Gastroesophageal sphincter (tissue), 4 donors: Measurements from ENCODE around the gene ATF6. TPM values are rescaled to one million over a fixed set of nuclear protein-coding genes. Genes with fewer than 3 reads are reported as not detected.
"Not testable (repeated sequence)": the region's sequence is repeated elsewhere in the genome, so short reads cannot be mapped to it uniquely, and the experiment has no call there.

Experiments used
- ATAC-seq: fragments of 150-250 bp; one replicate; pipeline ENCODE4 v1.9.1; 2016; ENCODE audit warnings: mild to moderate bottlenecking, moderate library complexity
- H3K27ac ChIP-seq, 4 donors: fragments of 200-600 bp; sonication (generic) in 3 of 4; 1 replicate in 3 of 4; 2 replicates in 1 of 4; pipeline ENCODE4 v1.5.1; 2016 to 2019
- H3K27me3 ChIP-seq: fragments of 200-600 bp; sonication (generic); one replicate; pipeline ENCODE4 v1.5.1; 2019
- H3K36me3 ChIP-seq, 2 donors: fragments of 200-600 bp; sonication (generic); one replicate each; pipeline ENCODE4 v1.5.1; 2019; ENCODE audit warnings: control low read depth in 1 of 2
- H3K4me1 ChIP-seq, 3 donors: fragments of 200-600 bp; sonication (generic); 1 replicate in 2 of 3; 2 replicates in 1 of 3; pipeline ENCODE4 v1.5.1; 2016 to 2019; ENCODE audit warnings: control low read depth in 2 of 3
- H3K4me3 ChIP-seq, 2 donors: fragments of 200-600 bp; sonication (generic); one replicate each; pipeline ENCODE4 v1.5.1; 2019; ENCODE audit warnings: mild to moderate bottlenecking in 1 of 2, moderate library complexity in 1 of 2
- H3K9me3 ChIP-seq, 3 donors: fragments of 200-600 bp; sonication (generic); one replicate each; pipeline ENCODE4 v1.5.1; 2017 to 2019; ENCODE audit warnings: control low read depth in 2 of 3
- EP300 ChIP-seq: sonication (generic); formaldehyde crosslinking; IDR thresholded peaks from one replicate; pipeline ENCODE4 v1.6.1; 2017; ENCODE audit warnings: antibody characterized with exemption, mild to moderate bottlenecking
- POLR2A ChIP-seq, 2 donors: fragments of 450-650 bp; IDR thresholded peaks; one replicate each; pipeline ENCODE4 v1.6.1; 2017; ENCODE audit warnings: antibody characterized with exemption in 2 of 2, mild to moderate bottlenecking in 2 of 2, moderate library complexity in 1 of 2
- POLR2AphosphoS5 ChIP-seq: sonication (generic); formaldehyde crosslinking; IDR thresholded peaks from one replicate; pipeline ENCODE4 v1.6.1; 2017; ENCODE audit warnings: antibody characterized with exemption
- WGBS, 2 donors: methylation state at CpG; one replicate each; pipeline ENCODE4 v1.1.5; 2018; ENCODE audit warnings: low coverage in 1 of 2; 5-methylcytosine and 5-hydroxymethylcytosine counted together
- total RNA-seq, 4 donors: library from RNA; depleted of rRNA; stranded (reverse); fragments of >200 nt; gene quantifications; one replicate each; pipeline ENCODE4 v1.1.0, GENCODE V29; 2016
- TF ChIP-seq, protein P1 (sequence below), 4 experiments: fragments of 200-600 bp in 2 of 4; fragments of 450-650 bp in 2 of 4; sonication (generic) in 1 of 4; IDR thresholded peaks; one replicate each; pipeline ENCODE4 v1.5.1; 2017 to 2019; ENCODE audit warnings: antibody characterized with exemption in 4 of 4, mild to moderate bottlenecking in 2 of 4, moderate library complexity in 2 of 4

ATF6 gene
- total RNA-seq, 4 donors from 2014 or later, result 28.6 to 32.4 (median 29.7) TPM

- TF ChIP-seq POLR2AphosphoS5, result no peak
- TF ChIP-seq, protein P1, sequence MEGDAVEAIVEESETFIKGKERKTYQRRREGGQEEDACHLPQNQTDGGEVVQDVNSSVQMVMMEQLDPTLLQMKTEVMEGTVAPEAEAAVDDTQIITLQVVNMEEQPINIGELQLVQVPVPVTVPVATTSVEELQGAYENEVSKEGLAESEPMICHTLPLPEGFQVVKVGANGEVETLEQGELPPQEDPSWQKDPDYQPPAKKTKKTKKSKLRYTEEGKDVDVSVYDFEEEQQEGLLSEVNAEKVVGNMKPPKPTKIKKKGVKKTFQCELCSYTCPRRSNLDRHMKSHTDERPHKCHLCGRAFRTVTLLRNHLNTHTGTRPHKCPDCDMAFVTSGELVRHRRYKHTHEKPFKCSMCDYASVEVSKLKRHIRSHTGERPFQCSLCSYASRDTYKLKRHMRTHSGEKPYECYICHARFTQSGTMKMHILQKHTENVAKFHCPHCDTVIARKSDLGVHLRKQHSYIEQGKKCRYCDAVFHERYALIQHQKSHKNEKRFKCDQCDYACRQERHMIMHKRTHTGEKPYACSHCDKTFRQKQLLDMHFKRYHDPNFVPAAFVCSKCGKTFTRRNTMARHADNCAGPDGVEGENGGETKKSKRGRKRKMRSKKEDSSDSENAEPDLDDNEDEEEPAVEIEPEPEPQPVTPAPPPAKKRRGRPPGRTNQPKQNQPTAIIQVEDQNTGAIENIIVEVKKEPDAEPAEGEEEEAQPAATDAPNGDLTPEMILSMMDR (IDR thresholded peaks at IDR 0.05), result peak in 1 of 4 experiments; percentile 41
- 63 to 91% methylated on average over 6 to 7 of the region's 7 CpGs for WGBS, 2 donors
- H3K4me3 ChIP-seq, result no peak overlapping the region
- no peaks in the 10 kb centered on the region for H3K27me3 ChIP-seq
- H3K9me3 ChIP-seq, result no peaks in the 10 kb centered on the region
- H3K4me1 ChIP-seq, result peaks cover 0 to 24% (median 10%) of the 10 kb centered on the region in 3 donors
- ATAC-seq, result no peak
- peaks cover 0 to 10% of the 10 kb centered on the region in 2 donors for H3K36me3 ChIP-seq
- H3K27ac ChIP-seq, result no peak overlapping the region
Observed at GRCh38 chr1:161763522-161764098, 2.5 kb upstream of the ATF6 start.

- WGBS, 2 donors, result 96 to 97% methylated on average over 5 of the region's 5 CpGs
- Histone ChIP-seq H3K27ac (no peak overlapping the region), H3K9me3 (no peaks in the 10 kb centered on the region), H3K4me3 (no peak overlapping the region), H3K36me3 (no peaks in the 10 kb centered on the region), H3K4me1 (peaks cover 0 to 59% (median 14%) of the 10 kb centered on the region in 3 donors), H3K27me3 (no peaks in the 10 kb centered on the region)
- ATAC-seq, result no peak
- TF ChIP-seq EP300, result no peak
- TF ChIP-seq, protein P1 (IDR thresholded peaks at IDR 0.05), result no peak
- no peak for TF ChIP-seq POLR2A (IDR thresholded peaks at IDR 0.05)
- TF ChIP-seq POLR2AphosphoS5, result no peak
Observed at GRCh38 chr1:161768461-161768860, 2.3 kb downstream of the ATF6 start.

GRCh38 chr1:161768986-161769672 lies 3.0 kb downstream of the ATF6 start:
- H3K4me3 ChIP-seq, result no peak overlapping the region
- no peak overlapping the region for H3K27ac ChIP-seq
- peaks cover 0 to 65% (median 14%) of the 10 kb centered on the region in 3 donors for H3K4me1 ChIP-seq
- ATAC-seq, result no peak
- H3K36me3 ChIP-seq, result no peaks in the 10 kb centered on the region
- TF ChIP-seq EP300 (no peak), POLR2AphosphoS5 (no peak), POLR2A (IDR thresholded peaks at IDR 0.05) (no peak)
- TF ChIP-seq, protein P1 (IDR thresholded peaks at IDR 0.05), result no peak
- no peaks in the 10 kb centered on the region for H3K9me3 ChIP-seq
- H3K27me3 ChIP-seq, result no peaks in the 10 kb centered on the region

- H3K36me3 ChIP-seq, H3K27me3 ChIP-seq, H3K9me3 ChIP-seq, ATAC-seq, H3K27ac ChIP-seq, H3K4me3 ChIP-seq: not testable (repeated sequence)
- peaks cover 0 to 68% (median 14%) of the 10 kb centered on the region in 3 donors for H3K4me1 ChIP-seq
- 81 to 89% methylated on average over 4 to 5 of the region's 5 CpGs for WGBS, 2 donors
Observed at GRCh38 chr1:161769673-161770045, 3.5 kb downstream of the ATF6 start.

GRCh38 chr1:161770250-161770649 lies 4.1 kb downstream of the ATF6 start:
- TF ChIP-seq, protein P1 (IDR thresholded peaks at IDR 0.05), result no peak
- TF ChIP-seq EP300 (no peak), POLR2A (IDR thresholded peaks at IDR 0.05) (no peak), POLR2AphosphoS5 (no peak)
- Histone ChIP-seq H3K4me3 (no peak overlapping the region), H3K9me3 (no peaks in the 10 kb centered on the region), H3K4me1 (peaks cover 0 to 64% (median 14%) of the 10 kb centered on the region in 3 donors), H3K36me3 (no peaks in the 10 kb centered on the region), H3K27me3 (no peaks in the 10 kb centered on the region), H3K27ac (no peak overlapping the region)
- ATAC-seq, result no peak
- 90 to 93% methylated on average over 3 of the region's 3 CpGs for WGBS, 2 donors
